PC-9 (cell line): ENCODE measurements around the gene CELF2.

ENCODE experiments used
- EZH2 ChIP-seq: fragments of 200-600 bp; sonication (generic); IDR thresholded peaks from 2 replicates; pipeline ENCODE4 v1.8.0; 2017; ENCODE audit warnings: antibody characterized with exemption, low read depth
- TF ChIP-seq, protein P1 (sequence below): fragments of 200-600 bp; sonication (generic); conservative IDR thresholded peaks from 2 replicates; pipeline ENCODE4 v1.6.1; 2017; ENCODE audit warnings: mixed run types, antibody characterized with exemption, mild to moderate bottlenecking, moderate library complexity

DNA sequence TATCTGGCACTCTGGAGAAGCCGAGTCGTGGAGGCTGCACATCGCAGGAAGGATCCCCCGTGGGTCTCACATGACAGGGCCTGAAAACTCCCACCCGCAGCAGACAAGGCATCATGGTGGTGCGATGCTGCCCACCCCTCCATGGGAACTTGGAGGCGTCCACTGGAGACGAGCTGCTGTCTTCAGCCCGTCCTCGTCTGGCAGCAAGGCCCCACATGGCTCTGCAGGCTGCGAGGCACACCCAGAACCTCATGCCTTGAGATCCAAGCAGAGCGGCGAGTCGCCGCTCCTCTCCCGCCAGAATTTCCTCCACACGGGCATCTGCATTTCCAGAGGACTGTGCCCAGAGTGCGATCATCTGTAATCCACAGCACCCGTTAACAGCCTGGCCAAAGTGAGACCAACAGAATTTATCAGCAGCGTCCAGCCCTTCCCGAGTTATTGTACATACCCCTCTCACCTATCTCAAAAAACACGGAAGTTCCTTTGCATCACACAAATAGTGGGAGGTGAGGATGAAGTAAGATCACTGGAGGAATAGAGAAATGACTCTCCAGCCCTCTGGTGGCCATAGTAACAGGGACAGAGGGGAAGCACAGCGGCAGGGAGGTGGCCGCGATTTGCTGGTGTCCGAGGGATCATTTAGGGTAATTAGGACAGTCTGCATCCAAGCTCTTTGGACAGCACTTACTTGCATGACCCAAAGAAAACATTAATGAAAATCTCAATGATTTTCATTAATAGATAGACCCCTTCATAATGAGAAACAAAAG, 301.3 kb downstream of the CELF2 start:
- TF ChIP-seq, protein P1, sequence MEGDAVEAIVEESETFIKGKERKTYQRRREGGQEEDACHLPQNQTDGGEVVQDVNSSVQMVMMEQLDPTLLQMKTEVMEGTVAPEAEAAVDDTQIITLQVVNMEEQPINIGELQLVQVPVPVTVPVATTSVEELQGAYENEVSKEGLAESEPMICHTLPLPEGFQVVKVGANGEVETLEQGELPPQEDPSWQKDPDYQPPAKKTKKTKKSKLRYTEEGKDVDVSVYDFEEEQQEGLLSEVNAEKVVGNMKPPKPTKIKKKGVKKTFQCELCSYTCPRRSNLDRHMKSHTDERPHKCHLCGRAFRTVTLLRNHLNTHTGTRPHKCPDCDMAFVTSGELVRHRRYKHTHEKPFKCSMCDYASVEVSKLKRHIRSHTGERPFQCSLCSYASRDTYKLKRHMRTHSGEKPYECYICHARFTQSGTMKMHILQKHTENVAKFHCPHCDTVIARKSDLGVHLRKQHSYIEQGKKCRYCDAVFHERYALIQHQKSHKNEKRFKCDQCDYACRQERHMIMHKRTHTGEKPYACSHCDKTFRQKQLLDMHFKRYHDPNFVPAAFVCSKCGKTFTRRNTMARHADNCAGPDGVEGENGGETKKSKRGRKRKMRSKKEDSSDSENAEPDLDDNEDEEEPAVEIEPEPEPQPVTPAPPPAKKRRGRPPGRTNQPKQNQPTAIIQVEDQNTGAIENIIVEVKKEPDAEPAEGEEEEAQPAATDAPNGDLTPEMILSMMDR, result no peak
- TF ChIP-seq EZH2, result no peak
